Effector CD4-positive, alpha-beta T cell (primary cell): Measurements from ENCODE around the gene EPS8L2.

Source experiments
- DNase-seq: peaks from one replicate; pipeline ENCODE4 v3.0.0-alpha.2; 2020
- total RNA-seq: gene quantifications from one replicate; lab custom pipeline; 2026; lab: John Stamatoyannopoulos, UW

Gene EPS8L2
- total RNA-seq, result 5.8 reads per million, percentile 22 among the genes with 10 or more reads in this experiment

GRCh38 chr11:705646-706438 is at the start of gene EPS8L2:
Gene EPS8L2 (plus strand): TSS chr11:706231. CDS start chr11:709408, 3,177 bp downstream.
- no peak for DNase-seq

GRCh38 chr11:656426-656825 is 49.6 kb upstream of the EPS8L2 start:
- no peak for DNase-seq

- no peak for DNase-seq
Measured at GRCh38 chr11:656866-657265, 49.2 kb upstream of the EPS8L2 start.

GRCh38 chr11:657691-658126 is 48.3 kb upstream of the EPS8L2 start:
- no peak for DNase-seq

- no peak for DNase-seq
Measured at GRCh38 chr11:659532-660085, 46.4 kb upstream of the EPS8L2 start.

GRCh38 chr11:660281-660680 is 45.8 kb upstream of the EPS8L2 start:
- no peak for DNase-seq

GRCh38 chr11:660681-661444 is 45.2 kb upstream of the EPS8L2 start:
- DNase-seq, result no peak

GRCh38 chr11:662689-663274 is 43.2 kb upstream of the EPS8L2 start:
- peak; percentile 23 for DNase-seq

- no peak for DNase-seq
Measured at GRCh38 chr11:665062-665703, 40.8 kb upstream of the EPS8L2 start.

- no peak for DNase-seq
Measured at GRCh38 chr11:665704-666281, 40.2 kb upstream of the EPS8L2 start.

- DNase-seq, result no peak
Measured at GRCh38 chr11:673866-674265, 32.2 kb upstream of the EPS8L2 start.

GRCh38 chr11:674406-674805 is 31.6 kb upstream of the EPS8L2 start:
- no peak for DNase-seq

GRCh38 chr11:678297-678696 is 27.7 kb upstream of the EPS8L2 start:
- no peak for DNase-seq

GRCh38 chr11:679271-680207 is 26.5 kb upstream of the EPS8L2 start:
- DNase-seq, result no peak

GRCh38 chr11:680476-680875 is 25.6 kb upstream of the EPS8L2 start:
- DNase-seq, result no peak

GRCh38 chr11:680970-681369 is 25.1 kb upstream of the EPS8L2 start:
- no peak for DNase-seq

- no peak for DNase-seq
Measured at GRCh38 chr11:686451-687243, 19.4 kb upstream of the EPS8L2 start.

GRCh38 chr11:687751-688150 is 18.3 kb upstream of the EPS8L2 start:
- DNase-seq, result no peak

GRCh38 chr11:688681-689080 is 17.4 kb upstream of the EPS8L2 start:
- no peak for DNase-seq

- DNase-seq, result no peak
Measured at GRCh38 chr11:689625-690024, 16.4 kb upstream of the EPS8L2 start.
